GM12874 (cell line): ENCODE results near the gene MYO5C.
A peak's percentile ranks its signal among the peaks of the same experiment; 100 is the strongest.

Experiments used
- CTCF ChIP-seq: IDR thresholded peaks from 2 replicates; pipeline ENCODE4 v1.5.1; 2011; ENCODE audit warnings: low read depth, mild to moderate bottlenecking, control low read depth, low read length, moderate library complexity; ENCODE audit not compliant: insufficient read depth

Gene MYO5C

GRCh38 chr15:52163321-52164190 is 132.0 kb downstream of the MYO5C start:
- TF ChIP-seq CTCF = peak; percentile 42; the same call in 1 of the 2 replicates

- no peak for TF ChIP-seq CTCF
Measured at GRCh38 chr15:52162876-52163275, 132.7 kb downstream of the MYO5C start.

GRCh38 chr15:52162260-52162659 is 133.3 kb downstream of the MYO5C start:
- no peak for TF ChIP-seq CTCF

- TF ChIP-seq CTCF = no peak
Measured at GRCh38 chr15:52161406-52161966, 134.1 kb downstream of the MYO5C start.

- no peak for TF ChIP-seq CTCF
Measured at GRCh38 chr15:52159645-52160044, 136.0 kb downstream of the MYO5C start.

- no peak for TF ChIP-seq CTCF
Measured at GRCh38 chr15:52158084-52158765, 137.4 kb downstream of the MYO5C start.

GRCh38 chr15:52155878-52156277 is 139.7 kb downstream of the MYO5C start:
- no peak for TF ChIP-seq CTCF
